Uterus (tissue), 2 donors: Measurements from ENCODE around the gene CFAP65.

Source experiments
- POLR2A ChIP-seq, 2 donors: fragments of 450-650 bp; IDR thresholded peaks; one replicate each; pipeline ENCODE4 v1.6.1; 2016; ENCODE audit warnings: antibody characterized with exemption in 2 of 2, mild to moderate bottlenecking in 1 of 2, moderate library complexity in 1 of 2
- TF ChIP-seq, protein P1 (sequence below), 4 experiments: fragments of 200-600 bp in 2 of 4; fragments of 450-650 bp in 2 of 4; sonication (generic) in 2 of 4; IDR thresholded peaks; one replicate each; pipeline ENCODE4 v1.5.1; 2016 to 2019; ENCODE audit warnings: antibody characterized with exemption in 4 of 4, mild to moderate bottlenecking in 2 of 4, moderate library complexity in 1 of 4

DNA sequence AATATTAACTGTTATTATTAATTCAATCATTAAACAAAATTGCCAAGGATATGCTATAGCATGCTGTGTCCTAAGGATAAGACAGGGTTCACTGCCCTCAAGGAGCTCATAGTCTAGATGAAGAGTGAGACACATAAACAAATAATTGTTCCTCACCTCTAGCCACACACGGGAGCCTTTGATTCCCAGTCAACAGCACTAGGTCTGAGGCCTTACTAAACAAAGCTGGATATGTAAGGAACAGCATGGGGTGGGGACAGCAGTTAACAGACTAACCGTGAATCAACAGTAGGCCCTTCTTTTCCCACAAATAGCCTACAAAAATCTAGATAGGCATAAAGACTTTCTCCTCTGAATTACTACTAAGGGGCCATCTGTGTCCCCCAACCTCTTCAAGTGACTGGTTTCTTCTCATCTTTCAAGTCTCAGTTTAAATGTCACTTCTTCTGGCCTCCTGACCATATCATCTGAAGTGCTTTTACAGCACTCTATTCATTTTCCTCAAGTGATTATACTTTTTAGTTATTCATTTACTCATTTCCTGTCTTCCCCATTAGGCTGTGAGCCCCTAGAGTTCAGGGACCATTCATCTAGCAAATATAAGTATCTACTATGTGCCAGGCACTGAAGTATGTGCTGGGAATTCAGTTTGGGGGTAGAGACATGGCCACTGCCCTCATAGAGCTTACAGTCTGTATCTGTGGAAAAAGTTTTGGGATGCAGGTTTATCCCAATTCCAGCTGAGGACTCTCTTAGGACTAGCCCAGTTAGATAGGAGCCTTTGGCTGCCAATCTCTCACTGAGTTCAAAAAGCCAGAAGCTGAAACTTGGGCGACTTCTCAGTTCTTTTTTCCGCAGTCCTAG, 49.4 kb upstream of the CFAP65 start:
- TF ChIP-seq, protein P1, sequence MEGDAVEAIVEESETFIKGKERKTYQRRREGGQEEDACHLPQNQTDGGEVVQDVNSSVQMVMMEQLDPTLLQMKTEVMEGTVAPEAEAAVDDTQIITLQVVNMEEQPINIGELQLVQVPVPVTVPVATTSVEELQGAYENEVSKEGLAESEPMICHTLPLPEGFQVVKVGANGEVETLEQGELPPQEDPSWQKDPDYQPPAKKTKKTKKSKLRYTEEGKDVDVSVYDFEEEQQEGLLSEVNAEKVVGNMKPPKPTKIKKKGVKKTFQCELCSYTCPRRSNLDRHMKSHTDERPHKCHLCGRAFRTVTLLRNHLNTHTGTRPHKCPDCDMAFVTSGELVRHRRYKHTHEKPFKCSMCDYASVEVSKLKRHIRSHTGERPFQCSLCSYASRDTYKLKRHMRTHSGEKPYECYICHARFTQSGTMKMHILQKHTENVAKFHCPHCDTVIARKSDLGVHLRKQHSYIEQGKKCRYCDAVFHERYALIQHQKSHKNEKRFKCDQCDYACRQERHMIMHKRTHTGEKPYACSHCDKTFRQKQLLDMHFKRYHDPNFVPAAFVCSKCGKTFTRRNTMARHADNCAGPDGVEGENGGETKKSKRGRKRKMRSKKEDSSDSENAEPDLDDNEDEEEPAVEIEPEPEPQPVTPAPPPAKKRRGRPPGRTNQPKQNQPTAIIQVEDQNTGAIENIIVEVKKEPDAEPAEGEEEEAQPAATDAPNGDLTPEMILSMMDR (IDR thresholded peaks at IDR 0.05) = no peak
- TF ChIP-seq POLR2A (IDR thresholded peaks at IDR 0.05) = no peak
